ENCODE results near the gene RPUSD1. TPM values are rescaled to one million over a fixed set of nuclear protein-coding genes. Genes with fewer than 3 reads are reported as not detected.

Gene RPUSD1
- total and polyA plus RNA-seq, 12 donors, result 5.8 to 23.3 (median 8.2) TPM

DNA sequence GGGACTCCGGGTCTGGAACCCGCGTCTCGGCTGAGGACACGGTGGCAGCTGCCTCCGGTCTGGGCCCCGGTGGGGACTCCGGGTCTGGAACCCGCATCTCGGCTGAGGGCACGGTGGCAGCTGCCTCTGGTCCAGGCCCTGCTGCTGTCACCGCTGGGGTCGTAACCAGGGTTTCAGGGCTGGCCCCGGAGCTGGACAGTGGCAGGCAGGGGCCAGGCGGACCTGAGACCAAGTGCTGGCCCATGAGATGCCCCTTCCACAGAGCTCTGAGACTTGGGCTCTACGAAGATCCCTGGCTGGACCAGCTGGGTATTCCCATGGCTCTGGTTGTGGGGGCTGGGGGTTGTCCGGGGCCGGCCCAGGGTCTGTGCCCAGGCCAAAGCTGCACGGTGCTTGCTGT lies 3.8 kb downstream of the RPUSD1 start:
- no peak for DNase-seq
- Histone ChIP-seq H3K27me3 (peaks cover 4 to 34% (median 32%) of the 10 kb centered on the region in 7 donors), H3K4me3 (no peak overlapping the region), H3K9me3 (no peaks in the 10 kb centered on the region), H3K4me1 (peaks cover 12 to 39% (median 26%) of the 10 kb centered on the region in 9 donors), H3K36me3 (peaks cover 0 to 17% (median 0%) of the 10 kb centered on the region in 9 donors), H3K27ac (no peak overlapping the region)
- ATAC-seq, result no peak
- 86 to 87% methylated on average over 19 of the region's 19 CpGs for WGBS, 2 donors
- TF ChIP-seq, protein P1, sequence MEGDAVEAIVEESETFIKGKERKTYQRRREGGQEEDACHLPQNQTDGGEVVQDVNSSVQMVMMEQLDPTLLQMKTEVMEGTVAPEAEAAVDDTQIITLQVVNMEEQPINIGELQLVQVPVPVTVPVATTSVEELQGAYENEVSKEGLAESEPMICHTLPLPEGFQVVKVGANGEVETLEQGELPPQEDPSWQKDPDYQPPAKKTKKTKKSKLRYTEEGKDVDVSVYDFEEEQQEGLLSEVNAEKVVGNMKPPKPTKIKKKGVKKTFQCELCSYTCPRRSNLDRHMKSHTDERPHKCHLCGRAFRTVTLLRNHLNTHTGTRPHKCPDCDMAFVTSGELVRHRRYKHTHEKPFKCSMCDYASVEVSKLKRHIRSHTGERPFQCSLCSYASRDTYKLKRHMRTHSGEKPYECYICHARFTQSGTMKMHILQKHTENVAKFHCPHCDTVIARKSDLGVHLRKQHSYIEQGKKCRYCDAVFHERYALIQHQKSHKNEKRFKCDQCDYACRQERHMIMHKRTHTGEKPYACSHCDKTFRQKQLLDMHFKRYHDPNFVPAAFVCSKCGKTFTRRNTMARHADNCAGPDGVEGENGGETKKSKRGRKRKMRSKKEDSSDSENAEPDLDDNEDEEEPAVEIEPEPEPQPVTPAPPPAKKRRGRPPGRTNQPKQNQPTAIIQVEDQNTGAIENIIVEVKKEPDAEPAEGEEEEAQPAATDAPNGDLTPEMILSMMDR (IDR thresholded peaks at IDR 0.05), result no peak
- intact Hi-C loops (cut with DNase I), result loop anchor here in 1 of 10 donors (5.0 kb wide), 1 partner anchor 72 kb away; no protein-coding TSS in a partner anchor

DNA sequence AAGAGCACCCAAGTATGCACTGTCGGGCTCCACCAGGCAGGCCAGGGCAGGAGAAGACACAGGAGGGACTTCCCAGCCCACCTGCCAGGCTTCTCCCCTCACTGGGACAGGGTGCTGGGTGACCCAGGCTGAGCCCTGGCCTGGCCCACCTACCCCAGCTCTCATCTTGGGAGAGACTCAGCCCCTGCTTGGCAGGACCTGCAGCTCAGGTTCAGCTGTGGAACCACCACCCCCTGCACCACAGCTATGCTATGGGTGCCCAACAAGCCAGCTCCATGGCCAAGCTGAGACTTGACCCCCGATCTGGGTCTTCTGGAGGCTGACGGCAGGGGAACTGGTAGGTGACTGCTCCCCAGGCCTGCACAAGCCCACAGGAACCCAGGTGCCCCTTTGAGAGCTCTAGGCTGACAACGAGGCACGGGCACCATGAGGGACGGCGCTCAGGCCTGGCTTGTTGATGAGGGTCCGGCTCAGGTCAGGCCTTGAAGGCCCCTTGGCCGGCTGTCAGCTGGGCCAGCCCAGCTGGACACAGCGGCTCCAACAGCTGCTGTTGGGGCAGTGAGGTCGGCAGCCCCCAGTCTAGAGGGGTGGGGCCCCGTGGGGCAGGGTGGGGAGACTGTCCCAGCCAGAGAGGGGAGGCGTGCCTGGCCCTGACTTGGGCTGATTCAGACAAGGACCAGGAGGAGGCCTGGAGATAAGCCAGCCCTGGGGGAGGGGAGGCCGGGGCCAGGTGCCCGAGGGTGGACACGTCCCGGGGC lies 4.6 kb downstream of the RPUSD1 start:
- Histone ChIP-seq H3K9me3 (no peaks in the 10 kb centered on the region), H3K4me1 (peaks cover 8 to 31% (median 18%) of the 10 kb centered on the region in 9 donors), H3K27ac (no peak overlapping the region), H3K4me3 (no peak overlapping the region), H3K27me3 (peaks cover 4 to 43% (median 36%) of the 10 kb centered on the region in 7 donors), H3K36me3 (peaks cover 0 to 17% (median 0%) of the 10 kb centered on the region in 9 donors)
- DNase-seq, result no peak
- intact Hi-C loops (cut with DNase I), result loop anchor here in 1 of 10 donors (5.0 kb wide), 1 partner anchor 71 kb away; no protein-coding TSS in a partner anchor
- WGBS, 2 donors, result 27 to 31% methylated on average over 17 of the region's 17 CpGs
- TF ChIP-seq, protein P1 (IDR thresholded peaks at IDR 0.05), result no peak
- ATAC-seq, result no peak

DNA sequence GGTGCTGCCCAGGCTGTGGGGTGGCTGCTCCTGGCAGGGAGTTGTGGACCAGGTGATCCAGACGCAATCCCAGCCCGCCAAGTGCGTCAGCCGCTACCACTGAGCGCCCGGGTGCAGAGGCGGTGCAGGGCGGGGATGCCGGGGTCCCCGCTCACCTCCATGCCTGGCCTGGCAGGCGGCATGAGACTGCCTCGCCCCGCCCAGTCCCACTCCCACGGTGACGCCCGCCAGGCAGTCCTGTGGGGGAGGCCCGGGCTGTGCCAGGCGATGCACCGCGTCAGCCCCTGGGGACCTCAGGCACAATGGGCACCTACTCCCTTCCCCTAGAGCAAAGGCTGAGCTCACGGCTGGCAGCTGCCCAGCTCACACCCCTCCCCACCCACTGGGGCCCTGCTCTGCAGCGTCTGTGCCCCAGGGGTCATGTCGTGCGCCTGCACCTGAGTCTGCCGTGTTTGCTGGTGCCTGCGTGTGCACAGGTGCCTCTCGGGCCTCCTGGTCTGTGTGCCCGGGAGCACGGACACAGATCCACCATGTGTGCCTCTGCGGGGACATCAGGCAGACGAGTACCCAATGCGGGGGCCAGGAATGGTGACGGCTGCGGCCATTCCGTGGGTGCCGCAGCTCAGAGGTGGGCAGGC lies 5.3 kb downstream of the RPUSD1 start:
- Histone ChIP-seq H3K27ac (no peak overlapping the region), H3K36me3 (peaks cover 0 to 17% (median 0%) of the 10 kb centered on the region in 9 donors), H3K27me3 (peaks cover 4 to 47% (median 41%) of the 10 kb centered on the region in 7 donors), H3K4me1 (peaks cover 8 to 30% (median 15%) of the 10 kb centered on the region in 9 donors), H3K9me3 (no peaks in the 10 kb centered on the region), H3K4me3 (no peak overlapping the region)
- DNase-seq (no peak), ATAC-seq (no peak)
- intact Hi-C loops (cut with DNase I), result loop anchor here in 1 of 10 donors (5.0 kb wide), 1 partner anchor 71 kb away; no protein-coding TSS in a partner anchor
- TF ChIP-seq, protein P1 (IDR thresholded peaks at IDR 0.05), result no peak
- 76 to 78% methylated on average over 36 of the region's 36 CpGs for WGBS, 2 donors

DNA sequence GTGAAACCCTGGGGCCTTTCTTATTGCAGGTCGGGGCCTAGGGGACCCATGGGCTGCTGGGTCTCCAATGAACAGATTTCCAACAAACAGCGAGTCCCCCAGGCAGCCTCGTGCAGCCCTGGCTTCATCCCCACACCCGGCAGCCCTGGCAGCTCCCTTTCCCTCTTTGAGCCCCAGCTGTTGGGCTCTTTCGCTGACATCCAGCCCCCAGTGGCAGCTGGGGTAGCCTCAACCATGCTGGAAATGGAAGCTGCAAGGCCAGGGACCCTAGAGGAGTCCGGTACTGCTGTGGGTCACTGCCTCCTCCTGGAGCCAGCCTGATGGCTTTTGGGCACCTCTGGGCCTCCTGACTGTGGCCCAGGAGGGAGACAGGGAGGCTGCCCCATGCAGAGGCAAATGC lies 5.9 kb downstream of the RPUSD1 start:
- intact Hi-C loops (cut with DNase I), result loop anchor here in 1 of 10 donors (5.0 kb wide), 1 partner anchor 70 kb away; no protein-coding TSS in a partner anchor
- Histone ChIP-seq H3K27ac (no peak overlapping the region), H3K36me3 (peaks cover 0 to 17% (median 0%) of the 10 kb centered on the region in 9 donors), H3K9me3 (no peaks in the 10 kb centered on the region), H3K4me1 (peaks cover 4 to 24% (median 10%) of the 10 kb centered on the region in 9 donors), H3K4me3 (no peak overlapping the region), H3K27me3 (peaks cover 4 to 47% (median 44%) of the 10 kb centered on the region in 7 donors)
- TF ChIP-seq, protein P1 (IDR thresholded peaks at IDR 0.05), result no peak
- ATAC-seq (no peak), DNase-seq (no peak)
- WGBS, 2 donors, result 54 to 60% methylated on average over 6 of the region's 6 CpGs

Data from heart right ventricle (tissue), 16 donors.